ENCODE data around the gene RNF150. TPM values are rescaled to one million over a fixed set of nuclear protein-coding genes. Genes with fewer than 3 reads are reported as not detected.

The RNF150 gene
- total and polyA plus RNA-seq, 2 of the 4 experiments (the other 2 are of a cell fraction) = 6.2 to 18.1 TPM

GRCh38 chr4:141038428-141038827 lies 94.8 kb downstream of the RNF150 start:
- Histone ChIP-seq H2BK120ac (ENCODE audit: low read depth, low read length) (no peak overlapping the region), H3K27me3 (ENCODE audit: control insufficient read depth, insufficient read depth, low read length) (no peaks in the 10 kb centered on the region), H2BK20ac (ENCODE audit: low read depth, low read length) (no peak overlapping the region), H3K79me1 (ENCODE audit: low read depth in 1 of 2, low read length in 2 of 2) (no peaks in the 10 kb centered on the region), H3K18ac (ENCODE audit: low read depth, low read length) (no peak overlapping the region), H3K4me2 (ENCODE audit: low read depth, low read length) (no peak overlapping the region), H3K4me3 (ENCODE audit: insufficient read depth, low read depth, low read length) (no peak overlapping the region), H2AK9ac (replicated peaks; ENCODE audit: low read depth, low read length, poor library complexity) (no peak overlapping the region), H3K9ac (ENCODE audit: low read depth, low read length) (no peak overlapping the region), H4K8ac (ENCODE audit: low read depth in 2 of 2, low read length in 2 of 2) (no peak overlapping the region), H4K20me1 (ENCODE audit: insufficient read depth, low read length) (no peaks in the 10 kb centered on the region), H3K56ac (ENCODE audit: extremely low read depth, insufficient read depth, low read length) (no peak overlapping the region), H2BK5ac (ENCODE audit: low read depth, low read length, poor library complexity, severe bottlenecking) (no peak overlapping the region), H2AFZ (replicated peaks; ENCODE audit: low read length, poor library complexity) (no peak overlapping the region), H3K4ac (ENCODE audit: low read depth, low read length) (no peak overlapping the region), H3K27ac (ENCODE audit: insufficient read depth, low read length) (no peak overlapping the region), H4K91ac (ENCODE audit: insufficient read depth, low read depth, low read length) (no peak overlapping the region), H3K36me3 (ENCODE audit: control insufficient read depth, insufficient read depth, low read length) (no peaks in the 10 kb centered on the region), H2BK15ac (ENCODE audit: low read depth, low read length) (no peak overlapping the region), H3K14ac (replicated peaks; ENCODE audit: low read depth, low read length) (no peak overlapping the region), H3K9me3 (ENCODE audit: control insufficient read depth, insufficient read depth, low read length) (no peaks in the 10 kb centered on the region), H3K4me1 (ENCODE audit: control insufficient read depth, insufficient read depth, low read length) (no peaks in the 10 kb centered on the region), H3K23ac (ENCODE audit: low read depth, low read length) (no peak overlapping the region), H3K9me1 (ENCODE audit: insufficient read depth, low read length) (no peaks in the 10 kb centered on the region), H4K5ac (ENCODE audit: low read depth, low read length) (no peak overlapping the region), H2AK5ac (ENCODE audit: low read depth, low read length) (no peak overlapping the region)
- no CpG with 5 or more reads among the region's 3 CpGs for WGBS, 2 experiments (ENCODE audit: extremely low coverage in 2 of 2, insufficient read length in 1 of 2)
- no peak for TF ChIP-seq MAZ (IDR thresholded peaks at IDR 0.05; ENCODE audit: borderline replicate concordance, low read depth, low read length)
- no peak for TF ChIP-seq POLR2A (IDR thresholded peaks at IDR 0.05; ENCODE audit: low read depth, low read length)
- no peak for TF ChIP-seq RAD21 (IDR thresholded peaks at IDR 0.05; ENCODE audit: low read length)
- no peak for TF ChIP-seq CEBPB (IDR thresholded peaks at IDR 0.05; ENCODE audit: low read depth, low read length)
- no peak for TF ChIP-seq BHLHE40 (IDR thresholded peaks at IDR 0.05; ENCODE audit: low read depth, low read length)
- no peak for TF ChIP-seq RCOR1 (IDR thresholded peaks at IDR 0.05; ENCODE audit: insufficient replicate concordance, low read length)
- no peak for TF ChIP-seq NFE2L2 (IDR thresholded peaks at IDR 0.05; ENCODE audit: low read depth, low read length)
- no peak for TF ChIP-seq ELK1 (IDR thresholded peaks at IDR 0.05; ENCODE audit: borderline replicate concordance, low read depth, low read length)
- TF ChIP-seq USF2 (IDR thresholded peaks at IDR 0.05; ENCODE audit: low read depth, low read length) = no peak
- TF ChIP-seq MAFK (IDR thresholded peaks at IDR 0.05; ENCODE audit: low read depth, low read length) = no peak
- TF ChIP-seq FOS (IDR thresholded peaks at IDR 0.05; ENCODE audit: low read depth, low read length) = no peak
- no peak for TF ChIP-seq RFX5 (IDR thresholded peaks at IDR 0.05; ENCODE audit: low read depth, low read length)
- no peak for TF ChIP-seq CTCF (conservative IDR thresholded peaks at IDR 0.05; ENCODE audit: low read depth, low read length)
- TF ChIP-seq MXI1 (IDR thresholded peaks at IDR 0.05; ENCODE audit: borderline replicate concordance, low read depth, low read length) = no peak
- BruUV-seq (replicated peaks) = no TSS peak
- POLR2A ChIA-PET (ENCODE audit: unreplicated experiment) = no interaction called here
- CTCF ChIA-PET = interaction anchor here (1.1 kb wide), 1 partner anchor 12 kb away, joined by 3 read pairs; no protein-coding TSS in a partner anchor
- no peak for ATAC-seq (ENCODE audit: low read depth)
- in situ Hi-C loops (cut with MboI; ENCODE audit: low sequenced_read_pairs) = no loop called here
- intact Hi-C loops (cut with micrococcal nuclease) = no loop called here
- dilution Hi-C loops (cut with HindIII; ENCODE audit: low sequenced_read_pairs, unreplicated experiment) = no loop called here
- DNase-seq = no peak
